ENCODE results near the gene EFNA4. TPM values are rescaled to one million over a fixed set of nuclear protein-coding genes. Genes with fewer than 3 reads are reported as not detected.

EFNA4 gene
- total RNA-seq, 1 donor from 2014 or later: 11.8 TPM

DNA sequence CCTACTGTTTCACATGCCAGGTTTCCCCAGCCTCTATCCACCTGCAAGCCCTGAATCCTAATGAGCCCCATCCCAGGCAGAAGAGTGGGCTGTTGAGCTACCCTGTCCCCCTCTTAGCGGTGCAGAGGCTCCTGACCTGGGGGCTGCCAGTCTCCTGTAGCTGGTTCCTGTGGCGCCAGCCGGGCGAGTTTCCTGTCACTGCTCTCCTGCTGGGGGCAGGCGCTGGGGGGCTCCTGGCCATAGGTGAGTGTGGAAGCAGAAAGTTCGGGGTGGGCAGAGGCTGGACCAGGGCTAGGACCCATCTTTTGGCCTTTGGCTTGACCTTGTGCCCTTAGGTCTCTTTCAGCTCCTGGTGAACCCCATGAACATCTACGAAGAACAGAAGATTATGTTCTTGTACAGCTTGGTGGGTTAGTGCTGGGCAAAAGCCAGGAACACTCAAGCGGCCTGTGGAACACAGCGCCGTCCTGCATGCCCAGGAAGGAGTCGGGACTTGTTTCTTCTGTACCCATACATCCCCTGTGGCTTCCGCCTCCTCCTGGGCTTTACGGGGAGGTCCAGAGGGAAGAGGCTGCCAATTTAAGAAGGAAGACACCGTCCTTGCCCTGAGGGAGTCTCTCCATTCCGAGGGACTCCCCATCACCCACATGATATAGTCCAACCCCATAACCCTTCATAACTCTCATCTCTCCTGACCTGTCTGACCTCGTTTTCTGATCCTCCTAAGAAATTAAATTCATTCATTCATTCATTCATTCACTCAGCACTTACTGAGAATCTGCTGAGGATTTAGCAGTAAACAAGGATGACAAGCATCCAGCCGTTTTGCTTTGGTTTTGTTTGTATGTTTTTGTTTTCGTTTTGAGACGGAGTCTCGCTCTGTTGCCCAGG lies 29.0 kb upstream of the EFNA4 start:
- Histone ChIP-seq H3K4me3 (ENCODE audit: insufficient read depth, low read depth, low read length) (no peak overlapping the region), H3K36me3 (ENCODE audit: insufficient read depth, low read length) (no peaks in the 10 kb centered on the region), H3K79me2 (ENCODE audit: insufficient read depth, low read length) (no peaks in the 10 kb centered on the region), H3K27me3 (ENCODE audit: insufficient read depth, low read length) (peaks cover 9% of the 10 kb centered on the region), H3K4me1 (ENCODE audit: insufficient read depth, low read length) (peaks cover 4% of the 10 kb centered on the region), H3K27ac (ENCODE audit: low read depth, low read length) (no peak overlapping the region), H3K4me2 (ENCODE audit: low read length) (no peak overlapping the region), H3K9me3 (ENCODE audit: insufficient read depth, low read depth, low read length) (no peaks in the 10 kb centered on the region), H4K20me1 (ENCODE audit: insufficient read depth, low read length) (no peaks in the 10 kb centered on the region), H2AFZ (ENCODE audit: low read depth, low read length) (no peak overlapping the region), H3K9ac (ENCODE audit: low read length) (no peak overlapping the region)
- TF ChIP-seq CTCF (IDR thresholded peaks at IDR 0.05; ENCODE audit: insufficient read depth, low read depth, low read length) (no peak), EZH2 (IDR thresholded peaks at IDR 0.05; ENCODE audit: insufficient read depth, low read length) (no peak)
- no peak for DNase-seq (ENCODE audit: low read depth)
- FAIRE-seq: no peak
- Mint-ChIP-seq H3K27me3 (ENCODE audit: low read depth, unreplicated experiment) (peaks cover 25% of the 10 kb centered on the region), H3K4me3 (ENCODE audit: unreplicated experiment) (no peak overlapping the region), H3K4me1 (ENCODE audit: low read depth, unreplicated experiment) (peaks cover 13% of the 10 kb centered on the region), H3K9me3 (ENCODE audit: unreplicated experiment) (peaks cover 2% of the 10 kb centered on the region), H3K36me3 (ENCODE audit: low read depth, unreplicated experiment) (peaks cover 8% of the 10 kb centered on the region), H3K27ac (ENCODE audit: unreplicated experiment) (no peak overlapping the region)

DNA sequence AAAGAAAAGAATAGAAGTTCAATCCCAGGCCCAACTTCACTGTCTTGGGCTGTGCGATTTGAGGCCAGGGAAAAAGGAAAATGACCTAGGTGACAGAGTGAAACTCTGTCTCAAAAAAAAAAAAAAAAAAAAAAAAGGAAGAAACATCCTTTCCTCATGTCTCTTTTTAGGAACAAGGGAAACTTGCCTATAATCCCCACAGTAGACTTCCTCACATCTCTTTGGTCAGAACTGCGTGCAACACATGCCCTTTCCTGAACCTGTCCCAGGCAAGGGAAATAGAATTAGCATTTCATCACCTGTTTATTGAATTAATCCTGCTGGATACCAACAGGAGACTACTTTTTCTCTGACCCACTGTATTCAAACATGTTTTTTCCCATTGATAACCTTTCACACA lies 27.6 kb upstream of the EFNA4 start:
- no peak overlapping the region for H3K4me2 ChIP-seq (ENCODE audit: low read length)
- H3K27ac ChIP-seq (ENCODE audit: low read depth, low read length): no peak overlapping the region
- TF ChIP-seq CTCF (IDR thresholded peaks at IDR 0.05; ENCODE audit: insufficient read depth, low read depth, low read length) (no peak), EZH2 (IDR thresholded peaks at IDR 0.05; ENCODE audit: insufficient read depth, low read length) (no peak)
- H3K36me3 ChIP-seq (ENCODE audit: insufficient read depth, low read length): no peaks in the 10 kb centered on the region
- no peak overlapping the region for H3K4me3 ChIP-seq (ENCODE audit: insufficient read depth, low read depth, low read length)
- DNase-seq (ENCODE audit: low read depth): no peak
- H4K20me1 ChIP-seq (ENCODE audit: insufficient read depth, low read length): no peaks in the 10 kb centered on the region
- Mint-ChIP-seq H3K27me3 (ENCODE audit: low read depth, unreplicated experiment) (peaks cover 23% of the 10 kb centered on the region), H3K9me3 (ENCODE audit: unreplicated experiment) (peaks cover 2% of the 10 kb centered on the region), H3K4me1 (ENCODE audit: low read depth, unreplicated experiment) (peaks cover 13% of the 10 kb centered on the region), H3K36me3 (ENCODE audit: low read depth, unreplicated experiment) (peaks cover 8% of the 10 kb centered on the region), H3K27ac (ENCODE audit: unreplicated experiment) (no peak overlapping the region), H3K4me3 (ENCODE audit: unreplicated experiment) (no peak overlapping the region)
- no peaks in the 10 kb centered on the region for H3K79me2 ChIP-seq (ENCODE audit: insufficient read depth, low read length)
- no peak overlapping the region for H2AFZ ChIP-seq (ENCODE audit: low read depth, low read length)
- no peak for FAIRE-seq
- H3K27me3 ChIP-seq (ENCODE audit: insufficient read depth, low read length): peaks cover 10% of the 10 kb centered on the region
- no peaks in the 10 kb centered on the region for H3K9me3 ChIP-seq (ENCODE audit: insufficient read depth, low read depth, low read length)
- H3K9ac ChIP-seq (ENCODE audit: low read length): no peak overlapping the region
- H3K4me1 ChIP-seq (ENCODE audit: insufficient read depth, low read length): peaks cover 4% of the 10 kb centered on the region

- Histone ChIP-seq H3K9ac (ENCODE audit: low read length) (no peak overlapping the region), H3K4me1 (ENCODE audit: insufficient read depth, low read length) (peaks cover 4% of the 10 kb centered on the region), H3K4me3 (ENCODE audit: insufficient read depth, low read depth, low read length) (no peak overlapping the region), H3K79me2 (ENCODE audit: insufficient read depth, low read length) (no peaks in the 10 kb centered on the region), H3K4me2 (ENCODE audit: low read length) (no peak overlapping the region), H3K36me3 (ENCODE audit: insufficient read depth, low read length) (no peaks in the 10 kb centered on the region), H4K20me1 (ENCODE audit: insufficient read depth, low read length) (no peaks in the 10 kb centered on the region), H3K27me3 (ENCODE audit: insufficient read depth, low read length) (peaks cover 10% of the 10 kb centered on the region), H3K9me3 (ENCODE audit: insufficient read depth, low read depth, low read length) (no peaks in the 10 kb centered on the region), H2AFZ (ENCODE audit: low read depth, low read length) (no peak overlapping the region), H3K27ac (ENCODE audit: low read depth, low read length) (no peak overlapping the region)
- Mint-ChIP-seq H3K27ac (ENCODE audit: unreplicated experiment) (no peak overlapping the region), H3K9me3 (ENCODE audit: unreplicated experiment) (peaks cover 2% of the 10 kb centered on the region), H3K4me3 (ENCODE audit: unreplicated experiment) (no peak overlapping the region), H3K36me3 (ENCODE audit: low read depth, unreplicated experiment) (peaks cover 8% of the 10 kb centered on the region), H3K4me1 (ENCODE audit: low read depth, unreplicated experiment) (peaks cover 13% of the 10 kb centered on the region), H3K27me3 (ENCODE audit: low read depth, unreplicated experiment) (peaks cover 23% of the 10 kb centered on the region)
- TF ChIP-seq CTCF (IDR thresholded peaks at IDR 0.05; ENCODE audit: insufficient read depth, low read depth, low read length) (no peak), EZH2 (IDR thresholded peaks at IDR 0.05; ENCODE audit: insufficient read depth, low read length) (no peak)
- no peak for FAIRE-seq
- no peak for DNase-seq (ENCODE audit: low read depth)
Observed at GRCh38 chr1:155037043-155037442, 26.5 kb upstream of the EFNA4 start.
